Stimulated activated CD8-positive, alpha-beta memory T cell treated with anti-CD3 and anti-CD28 coated beads, Interleukin-15, amount 100 ng/mL, for 48 hours (primary cell): ENCODE data around the gene FRMD4B.
"Not testable (repeated sequence)": the region's sequence is repeated elsewhere in the genome, so short reads cannot be mapped to it uniquely, and the experiment has no call there.

Experiments used
- DNase-seq, 2 donors: peaks; one replicate each; pipeline ENCODE4 v3.0.0-alpha.2; 2020; ENCODE audit warnings: low read depth in 2 of 2

FRMD4B gene

DNA sequence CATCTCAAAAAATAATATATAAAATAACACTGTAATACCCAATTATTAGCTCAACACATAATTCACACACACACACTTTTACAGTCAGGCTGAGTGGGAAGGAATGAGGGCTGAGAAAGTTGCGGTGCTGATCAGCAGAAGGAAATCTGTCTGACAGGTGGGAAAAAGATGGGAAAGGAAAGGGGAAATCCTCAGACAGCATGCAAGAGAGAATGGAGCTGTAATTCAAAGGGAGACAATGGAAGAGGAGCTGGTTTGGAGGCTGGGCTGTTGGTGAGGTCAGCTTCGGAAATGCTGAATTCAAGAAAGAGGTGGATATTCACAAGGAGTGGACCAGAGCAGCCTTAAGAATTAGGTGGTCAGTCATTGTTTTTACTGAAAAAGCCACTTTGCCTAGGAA, 141.8 kb downstream of the FRMD4B start:
- DNase-seq = no peak

DNA sequence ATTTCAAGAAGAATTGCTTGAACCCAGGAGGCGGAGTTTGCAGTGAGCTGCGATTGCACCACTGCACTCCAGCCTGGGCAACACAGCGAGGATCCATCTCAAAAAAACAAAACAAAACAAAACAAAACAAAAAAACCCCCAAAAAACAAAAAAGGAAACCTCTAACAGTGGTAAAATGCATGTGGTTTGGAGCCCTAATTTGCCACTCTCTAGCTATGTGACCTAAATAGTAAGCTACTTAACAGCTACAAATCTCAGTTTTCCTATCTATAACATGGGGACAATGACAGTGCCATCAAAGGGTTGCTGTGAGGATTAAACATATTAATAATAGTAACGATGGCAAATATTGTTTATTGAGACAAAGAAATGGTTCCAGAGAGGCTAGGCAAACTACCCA, 144.1 kb downstream of the FRMD4B start:
- no peak for DNase-seq

DNA sequence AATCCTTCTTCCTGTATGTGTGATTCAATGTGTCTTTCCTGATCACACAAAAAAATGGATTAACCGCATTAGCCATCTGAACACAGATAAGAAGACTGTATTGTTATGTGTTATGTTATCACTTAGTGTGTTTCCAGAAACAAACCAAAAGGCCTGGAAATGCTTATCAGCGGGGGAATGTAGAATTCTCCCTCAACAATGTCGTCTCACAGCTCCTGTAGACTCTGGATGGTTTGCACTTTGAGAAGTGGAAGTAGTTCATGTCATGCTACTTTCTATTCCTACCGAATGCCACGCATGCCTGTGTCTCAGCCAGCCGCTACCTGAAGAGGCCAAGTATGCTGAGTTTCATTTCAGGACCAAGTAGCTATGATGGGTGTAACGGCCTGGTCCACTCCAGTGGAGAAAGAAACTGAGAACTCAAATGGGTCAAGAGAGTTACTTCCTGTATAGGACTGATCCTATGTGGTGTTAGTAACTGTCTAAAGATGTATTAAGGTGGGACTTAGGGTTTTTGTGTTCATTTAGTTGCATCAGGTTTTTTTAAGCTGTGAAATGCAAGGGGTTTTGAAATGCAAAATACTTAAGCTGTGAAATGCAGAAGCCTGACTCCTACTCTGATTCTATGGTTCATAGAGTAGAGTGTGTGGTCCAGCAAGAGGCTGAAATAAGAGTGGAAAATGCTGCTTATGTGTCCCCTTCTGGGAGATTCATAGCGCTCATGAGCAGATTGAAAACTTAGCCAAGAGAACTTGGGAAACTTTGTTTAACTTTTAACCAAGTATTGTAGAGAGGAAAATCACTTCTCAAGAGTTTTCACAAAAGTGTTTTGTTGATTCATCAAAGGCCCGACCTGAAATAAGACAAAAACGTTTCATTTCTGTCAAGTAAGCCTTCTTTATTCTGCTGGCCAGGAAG, 145.0 kb downstream of the FRMD4B start:
- no peak for DNase-seq

DNA sequence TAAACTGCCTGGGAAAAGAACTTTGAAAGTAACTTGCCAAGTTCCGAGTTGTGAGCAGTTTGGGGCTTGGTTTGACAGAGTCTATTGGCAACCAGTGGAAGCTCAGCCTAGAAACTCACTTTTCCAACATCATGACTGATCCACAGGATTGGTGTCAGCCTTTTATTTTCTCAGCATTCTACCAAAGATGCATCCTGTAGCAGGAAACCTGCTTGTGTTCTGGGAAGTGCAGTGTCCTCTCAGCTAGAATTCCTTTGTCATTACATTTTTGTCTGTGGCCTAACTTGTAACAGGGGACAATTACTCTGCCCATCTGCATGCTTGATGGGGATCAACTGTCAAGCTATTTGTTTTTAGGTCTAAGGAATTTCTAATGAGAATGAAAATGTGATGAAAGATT, 146.8 kb downstream of the FRMD4B start:
- no peak for DNase-seq

DNA sequence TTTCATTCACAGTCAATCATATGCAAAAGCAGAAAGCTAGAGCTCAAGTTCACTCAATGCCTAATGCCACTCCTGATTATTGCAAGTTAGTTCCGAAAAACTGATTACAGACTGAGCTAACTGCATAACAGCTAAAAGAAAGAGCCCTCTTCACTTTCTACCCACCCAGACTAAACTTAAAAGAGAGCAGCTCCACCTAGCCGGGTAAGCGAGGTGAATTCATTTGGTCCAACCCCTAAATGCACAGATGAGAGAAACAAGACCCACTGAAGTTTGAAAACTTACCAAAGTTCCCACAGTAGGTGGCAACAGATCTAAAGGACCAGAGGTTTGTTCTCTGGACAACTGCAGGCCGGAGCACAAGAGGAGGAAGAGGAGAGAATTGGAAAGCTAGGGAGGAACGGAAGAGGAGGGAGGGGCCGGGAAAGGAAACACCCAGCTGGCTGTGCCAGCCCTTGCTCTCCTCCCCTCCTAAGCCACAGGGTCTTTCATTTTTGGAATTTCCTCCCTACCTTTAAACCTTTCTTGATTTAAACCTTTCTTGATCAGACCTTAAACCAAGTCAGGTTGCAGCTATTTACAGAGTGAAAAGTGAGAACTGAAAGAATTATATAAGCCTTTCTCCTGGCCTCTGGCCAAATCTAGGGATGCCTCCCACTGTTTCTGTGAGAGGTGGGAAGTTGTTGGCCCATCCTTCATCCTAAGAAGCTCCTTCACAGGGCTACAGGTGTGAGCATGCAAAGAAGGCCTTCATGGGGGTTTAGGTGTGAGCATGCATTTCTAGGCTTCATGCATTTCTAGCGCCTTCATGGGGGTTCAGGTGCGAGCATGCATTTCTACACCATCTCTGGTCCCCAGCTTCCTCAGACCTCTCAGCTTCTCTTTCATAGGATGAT, 148.8 kb downstream of the FRMD4B start:
- DNase-seq = no peak

DNA sequence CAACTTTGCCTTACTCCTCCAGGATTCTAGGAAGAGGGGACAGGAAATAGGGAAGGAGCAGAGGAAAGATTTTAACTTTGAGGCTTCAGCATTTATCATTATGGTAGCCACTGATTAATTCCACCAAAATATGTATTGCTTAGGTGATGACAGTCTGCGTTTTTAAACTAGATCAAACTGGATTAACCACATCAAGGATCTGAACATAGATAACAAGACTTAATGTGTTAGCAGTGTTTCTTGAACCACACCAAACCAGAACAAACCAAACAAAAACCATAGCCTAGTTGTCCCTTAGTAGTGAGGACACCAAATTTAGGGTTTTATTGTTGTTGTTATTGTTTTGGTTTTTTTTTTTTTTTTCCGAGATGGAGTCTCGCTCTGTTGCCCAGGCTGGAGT, 150.0 kb downstream of the FRMD4B start:
- DNase-seq = no peak

DNA sequence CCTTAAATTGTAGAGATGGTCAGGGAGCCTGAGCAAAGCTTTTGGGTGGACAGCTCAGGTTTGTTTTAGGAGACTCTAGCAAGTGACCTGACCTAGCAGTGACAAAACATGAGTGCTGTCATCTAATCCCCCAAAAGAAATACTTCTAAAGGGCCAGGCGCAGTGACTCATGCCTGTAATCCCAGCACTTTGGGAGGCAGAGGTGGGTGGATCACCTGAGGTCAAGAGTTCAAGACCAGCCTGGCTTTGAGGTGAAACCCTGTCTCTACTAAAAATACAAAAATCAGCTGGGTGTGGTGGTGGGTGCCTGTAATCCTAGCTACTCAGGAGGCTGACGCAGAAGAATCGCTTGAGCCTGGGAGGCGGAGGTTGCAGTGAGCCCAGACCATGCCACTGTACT, 150.7 kb downstream of the FRMD4B start:
- DNase-seq = not testable (repeated sequence)

DNA sequence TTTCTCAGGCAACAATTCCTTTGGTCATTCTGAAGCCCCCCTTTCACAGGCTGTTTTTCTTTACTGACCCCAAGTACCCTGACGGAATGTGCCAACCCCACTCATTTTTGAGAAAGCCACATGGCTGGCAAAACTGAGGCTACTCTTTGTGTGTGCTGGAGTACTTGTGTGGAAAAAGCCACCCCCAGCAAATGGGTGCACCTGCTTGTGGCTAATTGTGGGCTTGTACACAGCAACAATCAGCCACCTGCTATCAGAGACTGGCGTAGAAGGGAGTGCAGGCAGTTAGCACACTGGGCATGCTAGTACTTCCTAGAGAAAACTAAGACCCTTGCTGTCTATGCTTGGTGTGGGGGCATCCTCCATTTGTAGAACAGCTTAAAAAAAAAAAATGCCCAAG, 153.4 kb downstream of the FRMD4B start:
- DNase-seq = no peak

DNA sequence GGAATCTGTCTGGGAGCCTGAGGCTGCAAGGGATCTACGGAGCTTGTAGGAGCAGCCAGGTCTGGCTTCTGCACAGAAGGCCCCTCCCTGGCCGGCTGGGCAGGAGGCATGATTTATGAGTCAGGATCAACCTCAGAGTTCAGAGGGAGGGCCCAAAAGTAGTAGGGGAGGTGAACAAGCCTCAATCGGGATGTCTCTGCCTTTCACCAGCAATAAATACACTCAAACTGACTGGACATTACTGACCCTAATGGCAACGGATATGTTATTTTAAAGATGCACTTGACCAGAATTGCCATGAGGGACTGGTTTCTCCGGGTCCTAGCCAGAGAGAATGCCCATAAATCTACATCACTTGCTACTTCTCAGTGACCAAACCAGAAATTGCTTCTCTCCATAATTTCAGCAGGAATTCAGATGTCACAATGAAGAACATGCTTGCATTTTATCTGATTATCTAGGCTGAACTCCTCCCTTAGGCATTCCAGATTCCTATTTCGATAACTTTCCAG, 153.9 kb downstream of the FRMD4B start:
- DNase-seq = no peak

DNA sequence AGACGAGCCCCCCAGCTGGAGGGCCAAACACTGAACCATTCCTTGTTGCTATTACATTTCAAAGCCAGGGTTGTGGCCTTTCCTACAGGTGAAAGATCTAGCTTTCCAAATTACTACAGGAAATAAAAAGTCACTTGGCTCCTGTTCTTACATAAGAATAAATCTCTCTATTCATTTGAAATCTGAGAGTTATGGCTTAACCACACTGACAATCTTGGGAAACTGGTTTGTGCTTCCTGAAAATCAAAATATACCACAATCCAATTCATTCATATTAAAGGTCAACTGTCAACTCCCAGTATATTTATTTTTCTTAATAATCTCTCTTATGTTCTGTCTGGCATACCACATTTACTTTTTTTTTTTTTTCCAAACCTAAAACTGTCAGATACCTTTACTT, 159.8 kb downstream of the FRMD4B start:
- DNase-seq = no peak

DNA sequence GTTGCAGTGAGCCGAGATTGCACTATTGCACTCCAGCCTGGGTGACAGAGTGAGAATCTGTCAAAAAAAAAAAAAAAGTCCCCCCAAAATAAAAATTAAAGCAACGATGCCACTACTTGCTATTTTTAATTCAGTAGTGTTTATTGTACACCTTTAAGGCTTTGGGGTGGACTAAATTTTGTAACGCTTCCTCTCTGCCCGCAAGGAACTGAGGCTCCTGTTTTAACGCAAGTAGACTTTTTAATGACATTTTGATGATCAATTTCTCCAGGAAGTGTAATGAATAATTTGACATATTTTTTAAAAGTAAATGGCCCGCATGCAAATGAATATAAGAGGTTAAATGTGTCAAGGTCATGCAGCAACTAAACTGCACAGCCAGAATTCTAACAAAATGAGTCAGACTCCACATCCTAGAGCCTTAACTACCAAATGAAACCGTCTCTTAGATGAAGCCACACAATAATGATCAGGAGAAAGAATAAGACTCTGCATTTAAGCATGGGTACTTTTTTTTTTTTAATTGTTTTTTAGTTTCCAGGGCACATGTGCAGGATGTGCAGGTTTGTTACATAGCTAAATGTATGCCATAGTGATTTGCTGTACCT, 166.7 kb downstream of the FRMD4B start:
- no peak for DNase-seq

DNA sequence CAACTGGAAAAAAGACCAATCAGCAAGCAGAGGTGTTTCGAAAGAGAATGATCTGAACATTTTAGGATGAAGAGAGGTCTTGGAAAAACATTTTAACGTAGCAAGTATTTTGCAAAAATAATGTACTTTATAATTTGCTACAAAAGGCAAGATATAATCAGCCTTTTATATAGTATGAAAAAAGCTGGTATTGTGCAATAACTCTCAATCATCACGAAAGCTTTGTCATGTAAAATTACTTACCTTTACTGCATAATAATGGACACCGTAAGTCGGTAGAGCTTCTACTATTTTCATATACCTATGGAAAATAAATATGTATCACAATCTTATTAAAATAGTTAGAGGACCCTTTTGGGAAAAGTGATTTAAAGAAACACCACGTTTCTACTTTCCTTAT, 167.8 kb downstream of the FRMD4B start:
- DNase-seq = no peak

DNA sequence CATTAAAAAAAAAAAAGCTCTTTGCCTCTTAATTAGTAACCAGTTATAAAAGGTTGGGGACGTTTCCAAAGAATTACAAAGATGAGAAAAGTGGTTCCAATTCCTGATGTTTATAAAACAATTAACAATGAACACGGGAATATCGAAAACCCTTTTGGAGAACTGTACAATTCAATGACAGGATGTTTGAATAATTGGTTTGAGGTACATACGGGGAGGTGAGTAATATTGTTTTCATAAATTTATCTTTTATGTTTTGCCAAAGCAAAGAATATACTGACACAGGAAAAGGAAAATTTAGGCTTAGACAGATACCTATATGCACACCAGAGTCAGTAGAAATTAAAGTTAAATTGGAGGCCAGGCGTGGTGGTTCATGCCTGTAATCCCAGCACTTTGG, 168.9 kb downstream of the FRMD4B start:
- no peak for DNase-seq

DNA sequence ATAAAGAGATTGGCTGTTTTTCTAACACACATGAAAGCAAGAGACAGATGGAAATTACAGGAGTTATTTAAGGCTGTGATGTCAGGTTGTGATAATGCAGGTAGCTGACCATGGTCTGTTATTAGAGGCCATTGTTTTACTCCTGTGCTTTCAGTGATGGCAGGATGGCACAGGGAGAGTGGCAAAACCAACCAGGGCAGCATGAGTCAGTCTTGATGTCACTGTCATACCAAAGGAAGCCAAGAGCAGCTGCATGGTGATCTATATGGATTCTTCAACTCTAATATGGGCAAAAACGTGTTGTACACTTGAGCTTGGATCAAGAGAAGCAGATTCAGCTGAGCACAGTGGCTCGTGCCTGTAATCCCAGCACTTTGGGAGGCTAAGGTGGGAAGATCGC, 171.6 kb downstream of the FRMD4B start:
- DNase-seq = no peak

DNA sequence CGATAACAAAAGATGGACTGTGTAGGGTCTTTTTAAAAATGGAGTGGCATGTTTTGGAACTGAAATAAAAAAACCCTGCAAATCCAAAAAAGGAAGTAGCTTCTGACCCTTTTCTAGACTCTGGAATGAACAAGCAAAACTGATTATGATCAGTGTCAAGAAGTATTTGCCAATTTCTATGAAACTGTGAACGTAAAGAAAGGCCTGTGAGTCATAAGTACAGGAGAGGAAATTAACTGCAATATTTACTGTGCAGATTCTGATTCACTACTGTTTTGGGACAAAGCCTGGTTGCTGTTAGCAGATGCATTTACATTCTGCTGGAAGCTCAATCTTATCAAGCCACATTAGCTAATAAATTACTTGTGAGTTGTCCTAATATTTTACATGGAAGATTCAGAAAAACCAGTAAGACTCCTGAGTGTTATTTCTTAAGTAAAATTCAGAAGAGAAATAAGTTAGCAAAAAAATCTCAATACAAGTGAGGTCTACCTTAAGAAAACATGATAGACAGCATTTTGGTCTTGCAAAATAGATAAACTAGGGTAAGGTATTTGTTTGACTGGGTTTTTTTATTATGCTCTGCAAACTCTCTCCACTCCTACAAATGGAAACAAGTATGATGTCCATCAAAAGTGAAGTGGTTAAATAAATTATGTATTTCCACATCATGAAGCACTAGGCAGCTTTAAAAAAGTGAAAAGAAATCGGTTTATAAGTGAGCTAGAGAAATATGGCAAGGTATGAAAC, 173.3 kb downstream of the FRMD4B start:
- DNase-seq = no peak

DNA sequence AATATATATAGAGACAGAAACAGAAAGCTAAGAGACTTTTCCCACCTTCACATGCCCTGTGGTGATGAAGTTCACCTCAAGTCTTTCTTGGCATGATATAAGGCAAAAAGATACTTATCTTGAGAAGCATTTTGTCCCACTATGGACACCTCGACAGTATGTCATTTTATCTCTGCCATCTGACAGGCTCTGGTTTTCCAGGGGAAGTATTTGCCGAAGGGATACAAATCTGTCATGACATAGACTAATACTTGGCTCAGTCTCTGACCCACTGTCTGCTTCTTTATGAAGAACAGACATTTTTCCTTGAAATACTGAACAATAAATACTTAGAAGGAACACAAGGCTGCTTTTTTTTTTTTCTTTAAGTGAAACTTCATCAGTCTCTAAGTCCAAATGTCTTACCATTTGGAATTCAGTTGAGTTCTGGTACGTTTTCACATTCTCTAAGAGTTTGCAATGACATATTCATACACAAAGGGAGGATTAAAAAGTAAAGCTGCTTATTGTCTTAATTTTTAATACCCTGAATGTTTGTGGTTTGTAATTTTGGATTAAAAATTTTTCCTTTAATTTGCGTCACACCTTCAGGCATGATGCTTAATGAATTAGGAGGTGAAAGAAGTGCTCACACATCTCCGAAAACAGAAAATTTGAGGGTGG, 175.7 kb downstream of the FRMD4B start:
- no peak for DNase-seq

DNA sequence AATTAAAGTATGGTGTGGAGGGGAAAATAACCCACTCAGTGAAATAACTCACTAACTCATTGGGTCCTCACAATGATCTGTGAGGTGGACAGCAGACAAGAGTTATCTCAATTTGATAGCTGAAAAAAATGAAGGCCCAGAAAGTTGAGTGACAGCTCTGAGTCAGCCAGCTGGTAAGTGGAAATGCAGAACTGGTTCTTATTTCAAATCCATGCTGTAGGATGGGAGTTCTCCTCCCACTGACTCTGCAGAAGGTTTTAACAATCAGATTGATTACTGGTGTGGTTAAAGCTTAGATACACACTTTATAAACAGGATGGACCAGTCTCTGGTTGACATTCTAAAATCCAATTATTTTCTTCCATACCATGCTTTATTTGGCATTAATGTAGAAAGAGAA, 176.5 kb downstream of the FRMD4B start:
- DNase-seq = no peak

DNA sequence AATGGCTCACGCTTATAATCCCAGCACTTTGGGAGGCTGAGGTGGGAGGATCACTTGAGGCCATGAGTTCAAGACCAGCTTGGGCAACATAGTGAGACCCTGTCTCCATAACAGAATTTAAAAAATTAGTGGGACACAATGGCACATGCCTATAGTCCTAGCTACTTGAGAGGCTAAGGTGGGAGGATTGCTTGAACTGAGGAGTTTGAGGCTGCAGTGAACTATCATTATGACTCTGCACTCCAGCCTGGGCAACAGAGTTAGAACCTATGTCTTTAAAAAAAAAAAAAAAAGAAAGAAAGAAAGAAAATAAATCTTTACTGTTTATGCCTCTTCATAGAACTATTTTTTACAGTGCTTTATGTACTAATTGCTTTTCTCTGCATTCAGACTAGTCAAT, 178.9 kb downstream of the FRMD4B start:
- DNase-seq = no peak

DNA sequence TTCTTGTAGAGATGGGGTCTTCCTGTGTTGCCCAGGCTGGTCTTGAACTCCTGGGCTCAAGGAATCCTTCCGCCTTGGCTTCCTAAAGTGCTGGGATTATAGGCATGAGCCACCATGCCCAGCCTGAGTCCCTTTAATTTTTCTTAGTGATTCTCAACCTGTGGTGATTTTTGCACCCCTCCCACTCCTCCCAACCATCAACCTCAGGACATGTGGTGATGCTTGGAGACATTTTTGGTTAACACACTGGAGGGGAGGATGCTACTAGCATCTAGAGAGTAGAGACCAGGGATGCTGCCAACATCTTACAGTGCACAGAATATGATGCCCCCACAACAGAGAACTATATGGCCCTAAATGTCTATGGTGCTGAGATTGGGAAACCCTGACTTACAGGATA, 180.5 kb downstream of the FRMD4B start:
- DNase-seq = no peak

DNA sequence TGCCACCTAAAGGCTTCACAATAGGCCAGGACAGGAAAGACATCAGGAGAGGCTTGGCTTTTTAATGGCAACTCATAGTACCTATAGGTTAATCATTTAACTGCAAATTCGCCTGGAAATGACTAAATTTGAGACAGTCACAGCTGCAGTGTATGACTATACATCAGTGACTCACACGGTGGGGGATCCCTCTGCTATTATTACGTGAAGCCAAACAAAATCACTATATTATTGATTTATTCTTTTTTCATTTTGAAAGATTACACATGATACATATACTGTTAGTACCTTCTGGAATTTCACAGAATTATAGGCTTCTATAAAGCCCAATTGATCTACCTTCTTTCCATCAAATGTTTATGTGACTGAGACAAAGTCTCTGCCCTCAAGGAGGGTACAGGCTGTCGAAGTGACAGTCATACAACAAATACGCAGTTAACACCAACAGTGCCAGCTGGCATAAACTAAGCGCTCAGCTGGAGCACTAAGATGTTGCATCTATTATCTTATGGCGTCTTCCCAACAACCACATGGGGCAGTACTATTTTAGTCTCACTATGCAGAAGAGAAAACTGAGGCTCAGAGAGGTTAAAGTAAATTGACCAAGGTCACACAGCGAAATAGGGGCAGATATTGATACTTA, 181.5 kb downstream of the FRMD4B start:
- DNase-seq = no peak
